Measurements from ENCODE around the gene SRBD1. TPM values are rescaled to one million over a fixed set of nuclear protein-coding genes. Genes with fewer than 3 reads are reported as not detected.
A peak's percentile ranks its signal among the peaks of the same experiment; 100 is the strongest.

Gene SRBD1
- total and polyA plus RNA-seq, 2 experiments from 2014 or later = 8.1 to 19.2 TPM

DNA sequence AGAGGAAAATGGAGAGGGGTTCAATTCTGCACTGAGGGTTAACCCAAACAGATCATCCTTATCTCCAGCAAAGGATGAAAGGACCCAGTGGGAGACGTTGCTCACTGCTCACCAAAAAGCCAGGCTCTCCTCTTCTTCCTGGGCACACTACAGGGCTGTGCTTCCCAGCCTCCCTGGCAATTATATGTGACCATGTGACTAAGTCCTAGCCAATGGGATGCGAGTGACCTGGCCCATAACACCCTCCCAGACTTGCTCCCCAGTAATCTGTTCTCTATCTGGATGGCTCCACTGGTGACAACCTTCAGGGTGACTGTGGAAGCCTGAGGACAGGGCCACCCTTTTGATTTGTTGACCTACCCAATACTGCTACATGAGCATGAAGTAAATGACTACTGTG is 29.5 kb upstream of the SRBD1 start:
- Histone ChIP-seq H3K9me3 (ENCODE audit: low read depth) (no peaks in the 10 kb centered on the region), H3K36me3 (ENCODE audit: low read depth) (no peaks in the 10 kb centered on the region), H3K9ac (no peak overlapping the region), H3K27ac (no peak overlapping the region), H3K9me2 (ENCODE audit: insufficient read depth) (no peaks in the 10 kb centered on the region), H2AFZ (no peak overlapping the region), H4K20me1 (ENCODE audit: insufficient read depth) (no peaks in the 10 kb centered on the region), H3K79me2 (ENCODE audit: insufficient read depth) (no peaks in the 10 kb centered on the region), H3F3A (ENCODE audit: insufficient read depth) (no peaks in the 10 kb centered on the region), H3K4me3 (no peak overlapping the region), H3K4me1 (ENCODE audit: insufficient read depth) (no peaks in the 10 kb centered on the region), H3K27me3 (replicated peaks; ENCODE audit: insufficient read depth) (no peaks in the 10 kb centered on the region), H3K4me2 (ENCODE audit: unreplicated experiment) (no peak overlapping the region)
- no peak for TF ChIP-seq EZH2 (IDR thresholded peaks at IDR 0.05; ENCODE audit: insufficient read depth, poor library complexity, severe bottlenecking)
- TF ChIP-seq EZH2phosphoT487 (IDR thresholded peaks at IDR 0.05; ENCODE audit: insufficient read depth, low read depth) = no peak
- 64 to 73% methylated on average over 2 of the region's 2 CpGs for WGBS, 2 experiments (ENCODE audit: low coverage in 1 of 2, low lambda C conversion rate in 2 of 2, missing lambda C conversion rate in 2 of 2)
- no peak for DNase-seq
- in situ Hi-C loops (cut with MboI) = loop anchor here (10.0 kb wide), 1 partner anchor 134 kb away; no protein-coding TSS in a partner anchor

DNA sequence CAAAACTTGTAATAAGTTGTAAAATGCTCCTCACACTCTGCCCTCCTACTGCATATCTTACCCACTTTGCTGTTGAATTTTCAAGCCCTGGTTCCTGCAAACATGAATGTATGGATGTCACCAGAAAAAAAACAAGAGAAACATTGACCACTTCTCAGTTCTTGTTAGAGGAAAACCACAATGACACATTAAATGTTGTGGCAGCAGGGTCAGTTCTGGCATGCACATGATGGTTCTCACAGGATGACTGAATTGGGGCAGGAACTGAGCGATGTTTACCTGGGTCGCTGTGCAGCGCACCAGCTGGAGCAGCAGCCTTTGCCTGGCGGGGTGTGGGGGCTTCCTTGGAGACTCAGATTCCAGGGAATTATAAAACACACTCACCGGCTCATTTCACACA is 26.4 kb upstream of the SRBD1 start:
- 95 to 99% methylated on average over 5 of the region's 5 CpGs for WGBS, 2 experiments (ENCODE audit: low coverage in 1 of 2, low lambda C conversion rate in 2 of 2, missing lambda C conversion rate in 2 of 2)
- Histone ChIP-seq H3K36me3 (ENCODE audit: low read depth) (no peaks in the 10 kb centered on the region), H4K20me1 (ENCODE audit: insufficient read depth) (no peaks in the 10 kb centered on the region), H3K27me3 (replicated peaks; ENCODE audit: insufficient read depth) (no peaks in the 10 kb centered on the region), H3K27ac (no peak overlapping the region), H3K4me3 (no peak overlapping the region), H3K4me2 (ENCODE audit: unreplicated experiment) (no peak overlapping the region), H3K4me1 (ENCODE audit: insufficient read depth) (no peaks in the 10 kb centered on the region), H3K9me2 (ENCODE audit: insufficient read depth) (no peaks in the 10 kb centered on the region), H3F3A (ENCODE audit: insufficient read depth) (no peaks in the 10 kb centered on the region), H3K79me2 (ENCODE audit: insufficient read depth) (no peaks in the 10 kb centered on the region), H2AFZ (no peak overlapping the region), H3K9me3 (ENCODE audit: low read depth) (no peaks in the 10 kb centered on the region), H3K9ac (no peak overlapping the region)
- in situ Hi-C loops (cut with MboI) = no loop called here
- no peak for TF ChIP-seq EZH2 (IDR thresholded peaks at IDR 0.05; ENCODE audit: insufficient read depth, poor library complexity, severe bottlenecking)
- no peak for TF ChIP-seq EZH2phosphoT487 (IDR thresholded peaks at IDR 0.05; ENCODE audit: insufficient read depth, low read depth)
- DNase-seq = peak; percentile 55

DNA sequence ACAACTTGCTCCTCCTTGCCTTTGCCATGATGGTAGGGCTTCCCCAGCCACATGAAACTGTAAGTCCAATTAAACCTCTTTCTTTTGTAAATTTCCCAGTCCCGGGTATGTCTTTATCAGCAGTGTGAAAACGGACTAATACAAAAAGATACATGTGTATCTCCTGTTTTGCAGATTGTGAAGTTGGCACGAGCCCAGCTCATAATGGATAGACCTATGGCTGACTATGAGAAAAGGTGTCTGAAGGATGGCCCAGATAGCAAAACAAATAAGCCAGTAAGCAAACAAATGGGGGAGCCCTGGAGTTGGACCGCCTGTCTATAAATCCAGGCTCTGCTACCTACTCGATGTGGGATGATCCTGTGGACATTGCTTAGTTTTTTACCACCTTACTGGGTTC is 24.9 kb upstream of the SRBD1 start:
- Histone ChIP-seq H4K20me1 (ENCODE audit: insufficient read depth) (no peaks in the 10 kb centered on the region), H2AFZ (no peak overlapping the region), H3K36me3 (ENCODE audit: low read depth) (no peaks in the 10 kb centered on the region), H3K27me3 (replicated peaks; ENCODE audit: insufficient read depth) (no peaks in the 10 kb centered on the region), H3K79me2 (ENCODE audit: insufficient read depth) (no peaks in the 10 kb centered on the region), H3K9me2 (ENCODE audit: insufficient read depth) (no peaks in the 10 kb centered on the region), H3K4me1 (ENCODE audit: insufficient read depth) (no peaks in the 10 kb centered on the region), H3K27ac (no peak overlapping the region), H3K9ac (no peak overlapping the region), H3K4me3 (no peak overlapping the region), H3K9me3 (ENCODE audit: low read depth) (no peaks in the 10 kb centered on the region), H3K4me2 (ENCODE audit: unreplicated experiment) (no peak overlapping the region), H3F3A (ENCODE audit: insufficient read depth) (no peaks in the 10 kb centered on the region)
- DNase-seq = no peak
- in situ Hi-C loops (cut with MboI) = no loop called here
- WGBS, 2 experiments (ENCODE audit: low coverage in 1 of 2, low lambda C conversion rate in 2 of 2, missing lambda C conversion rate in 2 of 2) = 85 to 86% methylated on average over 5 of the region's 5 CpGs
- TF ChIP-seq EZH2phosphoT487 (IDR thresholded peaks at IDR 0.05; ENCODE audit: insufficient read depth, low read depth) (no peak), EZH2 (IDR thresholded peaks at IDR 0.05; ENCODE audit: insufficient read depth, poor library complexity, severe bottlenecking) (no peak)

DNA sequence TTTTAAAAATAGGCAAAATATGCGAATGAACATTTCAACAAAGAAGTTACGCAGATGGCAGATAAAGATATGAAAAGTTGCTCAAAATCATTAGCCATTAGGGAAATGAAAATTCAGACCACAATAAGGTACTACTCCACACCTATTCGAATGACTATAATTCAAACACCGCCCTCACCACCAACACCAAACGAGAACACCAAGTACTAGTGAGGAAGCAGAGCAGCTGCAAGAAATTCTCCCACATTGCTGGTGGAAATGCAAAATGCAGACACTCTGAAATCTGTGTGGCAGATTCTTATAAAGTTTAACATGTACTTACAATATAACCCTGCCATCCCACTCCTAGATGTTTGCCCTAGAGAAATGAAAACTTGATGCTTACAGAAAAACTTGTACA is 23.2 kb upstream of the SRBD1 start:
- Histone ChIP-seq H4K20me1 (ENCODE audit: insufficient read depth) (no peaks in the 10 kb centered on the region), H3K4me2 (ENCODE audit: unreplicated experiment) (no peak overlapping the region), H3K27ac (no peak overlapping the region), H2AFZ (no peak overlapping the region), H3K79me2 (ENCODE audit: insufficient read depth) (no peaks in the 10 kb centered on the region), H3K27me3 (replicated peaks; ENCODE audit: insufficient read depth) (no peaks in the 10 kb centered on the region), H3K9ac (no peak overlapping the region), H3K9me3 (ENCODE audit: low read depth) (no peaks in the 10 kb centered on the region), H3F3A (ENCODE audit: insufficient read depth) (no peaks in the 10 kb centered on the region), H3K4me1 (ENCODE audit: insufficient read depth) (no peaks in the 10 kb centered on the region), H3K9me2 (ENCODE audit: insufficient read depth) (no peaks in the 10 kb centered on the region), H3K4me3 (no peak overlapping the region), H3K36me3 (ENCODE audit: low read depth) (no peaks in the 10 kb centered on the region)
- TF ChIP-seq EZH2phosphoT487 (IDR thresholded peaks at IDR 0.05; ENCODE audit: insufficient read depth, low read depth) (no peak), EZH2 (IDR thresholded peaks at IDR 0.05; ENCODE audit: insufficient read depth, poor library complexity, severe bottlenecking) (no peak)
- DNase-seq = no peak
- WGBS, 2 experiments (ENCODE audit: low coverage in 1 of 2, low lambda C conversion rate in 2 of 2, missing lambda C conversion rate in 2 of 2) = 86 to 89% methylated on average over 5 of the region's 5 CpGs
- in situ Hi-C loops (cut with MboI) = no loop called here

DNA sequence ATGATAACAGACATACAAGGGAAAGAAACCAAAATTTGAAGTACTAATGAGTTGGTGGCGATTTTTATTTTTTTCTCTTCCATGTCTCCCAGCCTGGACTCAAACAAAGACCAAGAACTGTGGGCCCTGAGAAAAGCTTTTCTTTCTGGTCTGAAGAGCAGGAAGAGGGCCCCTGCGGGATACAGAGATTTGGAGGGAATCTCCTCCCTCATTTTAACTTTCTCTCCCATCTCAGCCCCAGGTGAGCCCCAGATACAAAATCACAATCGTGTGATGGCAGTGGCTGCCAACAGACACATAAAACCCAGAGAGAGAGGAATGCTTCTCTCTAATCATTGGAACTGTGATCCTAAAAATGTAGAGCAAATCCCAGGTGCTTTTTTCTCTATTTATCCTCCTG is 20.9 kb upstream of the SRBD1 start:
- Histone ChIP-seq H3K4me2 (ENCODE audit: unreplicated experiment) (no peak overlapping the region), H3K27me3 (replicated peaks; ENCODE audit: insufficient read depth) (no peaks in the 10 kb centered on the region), H3K27ac (no peak overlapping the region), H3K9me3 (ENCODE audit: low read depth) (no peaks in the 10 kb centered on the region), H3K9me2 (ENCODE audit: insufficient read depth) (no peaks in the 10 kb centered on the region), H4K20me1 (ENCODE audit: insufficient read depth) (no peaks in the 10 kb centered on the region), H3K4me1 (ENCODE audit: insufficient read depth) (no peaks in the 10 kb centered on the region), H3K9ac (no peak overlapping the region), H3F3A (ENCODE audit: insufficient read depth) (no peaks in the 10 kb centered on the region), H3K36me3 (ENCODE audit: low read depth) (no peaks in the 10 kb centered on the region), H3K4me3 (no peak overlapping the region), H2AFZ (no peak overlapping the region), H3K79me2 (ENCODE audit: insufficient read depth) (no peaks in the 10 kb centered on the region)
- TF ChIP-seq EZH2 (IDR thresholded peaks at IDR 0.05; ENCODE audit: insufficient read depth, poor library complexity, severe bottlenecking) (no peak), EZH2phosphoT487 (IDR thresholded peaks at IDR 0.05; ENCODE audit: insufficient read depth, low read depth) (no peak)
- WGBS, 2 experiments (ENCODE audit: low coverage in 1 of 2, low lambda C conversion rate in 2 of 2, missing lambda C conversion rate in 2 of 2) = 81 to 83% methylated on average over 3 of the region's 3 CpGs
- no peak for DNase-seq
- in situ Hi-C loops (cut with MboI) = no loop called here
